HEK293 (cell line): ENCODE measurements around the gene WNK3.

ENCODE experiments used
- KLF1 ChIP-seq: fragments of 450-650 bp; formaldehyde crosslinking; IDR thresholded peaks from 2 replicates; pipeline ENCODE4 v1.5.1; 2016; ENCODE audit warnings: missing biosample characterization, missing genetic modification characterization
- KLF16 ChIP-seq: fragments of 450-650 bp; formaldehyde crosslinking; IDR thresholded peaks from 2 replicates; pipeline ENCODE4 v1.5.1; 2017; ENCODE audit warnings: missing biosample characterization, missing genetic modification characterization
- MEIS1 ChIP-seq: sonication (generic); formaldehyde crosslinking; IDR thresholded peaks from 2 replicates; pipeline ENCODE4 v1.8.1; 2022; ENCODE audit warnings: missing genetic modification reagents, mild to moderate bottlenecking, borderline replicate concordance
- MZF1 ChIP-seq: fragments of 450-650 bp; formaldehyde crosslinking; IDR thresholded peaks from 2 replicates; pipeline ENCODE4 v1.5.1; 2017; ENCODE audit warnings: missing biosample characterization, missing genetic modification characterization, borderline replicate concordance
- ZBTB1 ChIP-seq: fragments of 450-650 bp; formaldehyde crosslinking; IDR thresholded peaks from 2 replicates; pipeline ENCODE4 v1.5.1; 2016; ENCODE audit warnings: missing biosample characterization, missing genetic modification characterization
- ZBTB20 ChIP-seq: fragments of 450-650 bp; formaldehyde crosslinking; IDR thresholded peaks from 2 replicates; pipeline ENCODE4 v1.5.1; 2016; ENCODE audit warnings: missing biosample characterization, missing genetic modification characterization
- ZBTB8A ChIP-seq: fragments of 450-650 bp; formaldehyde crosslinking; IDR thresholded peaks from 2 replicates; pipeline ENCODE4 v1.5.1; 2016; ENCODE audit warnings: missing biosample characterization, missing genetic modification characterization
- ZNF10 ChIP-seq: fragments of 450-650 bp; formaldehyde crosslinking; IDR thresholded peaks from 2 replicates; pipeline ENCODE4 v1.5.1; 2017; ENCODE audit warnings: missing biosample characterization, missing genetic modification characterization
- ZNF155 ChIP-seq: fragments of 450-650 bp; formaldehyde crosslinking; IDR thresholded peaks from 2 replicates; pipeline ENCODE4 v1.5.1; 2016; ENCODE audit warnings: missing biosample characterization, missing genetic modification characterization
- ZNF157 ChIP-seq: fragments of 450-650 bp; formaldehyde crosslinking; IDR thresholded peaks from 2 replicates; pipeline ENCODE4 v1.5.1; 2016; ENCODE audit warnings: missing biosample characterization, missing genetic modification characterization
- ZNF223 ChIP-seq: fragments of 450-650 bp; formaldehyde crosslinking; IDR thresholded peaks from 2 replicates; pipeline ENCODE4 v1.5.1; 2016; ENCODE audit warnings: missing biosample characterization, missing genetic modification characterization
- ZNF24 ChIP-seq: fragments of 450-650 bp; formaldehyde crosslinking; IDR thresholded peaks from 2 replicates; pipeline ENCODE4 v1.5.1; 2016; ENCODE audit warnings: missing biosample characterization, missing genetic modification characterization
- ZNF335 ChIP-seq: fragments of 450-650 bp; formaldehyde crosslinking; conservative IDR thresholded peaks from 2 replicates; pipeline ENCODE4 v1.5.1; 2016; ENCODE audit warnings: missing biosample characterization, missing genetic modification characterization
- ZNF341 ChIP-seq: fragments of 450-650 bp; formaldehyde crosslinking; IDR thresholded peaks from 2 replicates; pipeline ENCODE4; 2016; ENCODE audit warnings: low read depth, missing biosample characterization, missing genetic modification characterization
- ZNF350 ChIP-seq: fragments of 450-650 bp; formaldehyde crosslinking; IDR thresholded peaks from 2 replicates; pipeline ENCODE4 v1.5.0; 2017; ENCODE audit warnings: missing biosample characterization, mild to moderate bottlenecking, missing genetic modification characterization
- ZNF394 ChIP-seq: fragments of 450-650 bp; formaldehyde crosslinking; IDR thresholded peaks from 2 replicates; pipeline ENCODE4 v1.5.1; 2016; ENCODE audit warnings: missing biosample characterization, missing genetic modification characterization, mild to moderate bottlenecking, moderate library complexity, borderline replicate concordance
- ZNF514 ChIP-seq: fragments of 450-650 bp; formaldehyde crosslinking; IDR thresholded peaks from 2 replicates; pipeline ENCODE4 v1.5.1; 2016; ENCODE audit warnings: missing biosample characterization, missing genetic modification characterization
- ZNF544 ChIP-seq: fragments of 450-650 bp; formaldehyde crosslinking; IDR thresholded peaks from 2 replicates; pipeline ENCODE4 v1.5.0; 2017; ENCODE audit warnings: missing biosample characterization, missing genetic modification characterization
- ZNF549 ChIP-seq: fragments of 450-650 bp; IDR thresholded peaks from 2 replicates; pipeline ENCODE4 v1.5.1; 2018; ENCODE audit warnings: missing biosample characterization, missing genetic modification characterization, mild to moderate bottlenecking, inconsistent platforms, moderate library complexity
- ZNF610 ChIP-seq: fragments of 450-650 bp; formaldehyde crosslinking; IDR thresholded peaks from 2 replicates; pipeline ENCODE4 v1.5.1; 2016; ENCODE audit warnings: missing biosample characterization, missing genetic modification characterization, borderline replicate concordance
- ZNF654 ChIP-seq: fragments of 450-650 bp; formaldehyde crosslinking; IDR thresholded peaks from 2 replicates; pipeline ENCODE4 v1.5.1; 2016; ENCODE audit warnings: low read depth, missing biosample characterization, missing genetic modification characterization
- ZSCAN23 ChIP-seq: fragments of 450-650 bp; formaldehyde crosslinking; IDR thresholded peaks from 2 replicates; pipeline ENCODE4 v1.5.1; 2016; ENCODE audit warnings: missing biosample characterization, missing genetic modification characterization
- TF ChIP-seq, protein P1 (sequence below): fragments of 450-650 bp; formaldehyde crosslinking; IDR thresholded peaks from 2 replicates; pipeline ENCODE4 v1.5.1; 2016; ENCODE audit warnings: missing biosample characterization, missing genetic modification characterization
- TF ChIP-seq, protein P2 (sequence below): fragments of 450-650 bp; formaldehyde crosslinking; IDR thresholded peaks from 2 replicates; pipeline ENCODE4 v1.5.1; 2016; ENCODE audit warnings: missing biosample characterization, missing genetic modification characterization
- TF ChIP-seq, protein P3 (sequence below): fragments of 450-650 bp; formaldehyde crosslinking; IDR thresholded peaks from 2 replicates; pipeline ENCODE4 v1.5.0; 2017; ENCODE audit warnings: missing biosample characterization, missing genetic modification characterization, borderline replicate concordance

Gene WNK3

DNA sequence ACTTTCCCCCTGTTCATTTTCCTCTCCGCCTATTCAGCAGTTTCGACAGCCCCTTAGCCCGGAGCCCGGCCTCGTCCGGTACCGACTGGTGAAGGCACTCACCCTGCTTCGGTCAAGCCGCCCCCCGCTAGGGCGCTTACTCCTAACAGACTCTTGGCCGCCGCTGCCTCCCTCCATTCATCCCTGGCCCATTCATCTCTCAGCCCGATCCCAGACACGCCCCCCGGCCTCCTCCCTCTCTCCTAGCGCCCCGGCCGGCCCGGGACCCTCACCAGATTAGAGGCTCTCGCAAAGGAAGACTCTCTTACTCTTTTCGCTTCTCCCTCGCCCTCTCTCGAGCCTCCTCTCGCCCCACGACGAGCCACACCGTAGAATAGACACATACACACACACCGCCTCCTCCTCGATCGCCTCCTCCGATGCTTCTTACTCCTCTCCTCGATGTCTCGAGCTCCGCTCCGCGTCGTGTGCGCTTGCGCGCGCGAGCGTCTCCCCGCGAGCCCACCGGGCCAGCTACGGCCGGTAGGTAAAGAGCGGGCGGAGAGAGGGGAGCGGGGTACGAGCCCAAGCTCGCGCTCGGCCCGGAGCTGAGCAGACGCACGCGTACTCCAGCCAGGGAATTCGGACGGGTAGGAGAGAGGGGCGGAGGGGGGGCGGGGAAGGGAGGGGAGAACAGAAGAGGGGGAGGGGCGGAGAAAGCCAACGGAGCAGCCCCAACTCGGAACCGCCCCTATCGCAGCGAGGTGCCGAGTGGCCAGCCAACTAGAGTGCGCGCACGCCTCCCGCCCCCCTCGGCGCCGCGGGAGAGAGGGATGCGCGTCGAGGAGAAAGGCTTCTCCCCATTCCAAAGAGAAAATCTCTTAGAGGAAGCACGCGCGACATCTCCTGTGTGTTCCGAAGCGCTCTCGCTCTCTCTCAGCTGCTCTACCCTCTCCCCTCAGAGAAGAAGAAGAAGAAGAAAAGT lies at the start of gene WNK3 (continued):
- TF ChIP-seq ZNF24 (tag by site-specific recombination), result no peak
- TF ChIP-seq ZNF10, result peak; percentile 71; the same call in 1 of the 2 replicates
- 0 out of 2 replicates have a peak, but pooled peaks have one; percentile 45 for TF ChIP-seq MZF1 (tag by site-specific recombination)
- TF ChIP-seq, protein P1, sequence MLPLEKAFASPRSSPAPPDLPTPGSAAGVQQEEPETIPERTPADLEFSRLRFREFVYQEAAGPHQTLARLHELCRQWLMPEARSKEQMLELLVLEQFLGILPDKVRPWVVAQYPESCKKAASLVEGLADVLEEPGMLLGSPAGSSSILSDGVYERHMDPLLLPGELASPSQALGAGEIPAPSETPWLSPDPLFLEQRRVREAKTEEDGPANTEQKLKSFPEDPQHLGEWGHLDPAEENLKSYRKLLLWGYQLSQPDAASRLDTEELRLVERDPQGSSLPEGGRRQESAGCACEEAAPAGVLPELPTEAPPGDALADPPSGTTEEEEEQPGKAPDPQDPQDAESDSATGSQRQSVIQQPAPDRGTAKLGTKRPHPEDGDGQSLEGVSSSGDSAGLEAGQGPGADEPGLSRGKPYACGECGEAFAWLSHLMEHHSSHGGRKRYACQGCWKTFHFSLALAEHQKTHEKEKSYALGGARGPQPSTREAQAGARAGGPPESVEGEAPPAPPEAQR (tag by site-specific recombination), result no peak
- TF ChIP-seq ZNF157 (tag by site-specific recombination), result no peak
- peak; percentile 24; the same call in 1 of the 2 replicates for TF ChIP-seq ZBTB8A (tag by site-specific recombination)
- TF ChIP-seq ZNF514 (tag by site-specific recombination), result no peak
- TF ChIP-seq, protein P2, sequence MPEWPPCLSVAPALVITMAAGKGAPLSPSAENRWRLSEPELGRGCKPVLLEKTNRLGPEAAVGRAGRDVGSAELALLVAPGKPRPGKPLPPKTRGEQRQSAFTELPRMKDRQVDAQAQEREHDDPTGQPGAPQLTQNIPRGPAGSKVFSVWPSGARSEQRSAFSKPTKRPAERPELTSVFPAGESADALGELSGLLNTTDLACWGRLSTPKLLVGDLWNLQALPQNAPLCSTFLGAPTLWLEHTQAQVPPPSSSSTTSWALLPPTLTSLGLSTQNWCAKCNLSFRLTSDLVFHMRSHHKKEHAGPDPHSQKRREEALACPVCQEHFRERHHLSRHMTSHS (tag by site-specific recombination), result no peak
- no peak for TF ChIP-seq ZBTB1
- TF ChIP-seq, protein P3, sequence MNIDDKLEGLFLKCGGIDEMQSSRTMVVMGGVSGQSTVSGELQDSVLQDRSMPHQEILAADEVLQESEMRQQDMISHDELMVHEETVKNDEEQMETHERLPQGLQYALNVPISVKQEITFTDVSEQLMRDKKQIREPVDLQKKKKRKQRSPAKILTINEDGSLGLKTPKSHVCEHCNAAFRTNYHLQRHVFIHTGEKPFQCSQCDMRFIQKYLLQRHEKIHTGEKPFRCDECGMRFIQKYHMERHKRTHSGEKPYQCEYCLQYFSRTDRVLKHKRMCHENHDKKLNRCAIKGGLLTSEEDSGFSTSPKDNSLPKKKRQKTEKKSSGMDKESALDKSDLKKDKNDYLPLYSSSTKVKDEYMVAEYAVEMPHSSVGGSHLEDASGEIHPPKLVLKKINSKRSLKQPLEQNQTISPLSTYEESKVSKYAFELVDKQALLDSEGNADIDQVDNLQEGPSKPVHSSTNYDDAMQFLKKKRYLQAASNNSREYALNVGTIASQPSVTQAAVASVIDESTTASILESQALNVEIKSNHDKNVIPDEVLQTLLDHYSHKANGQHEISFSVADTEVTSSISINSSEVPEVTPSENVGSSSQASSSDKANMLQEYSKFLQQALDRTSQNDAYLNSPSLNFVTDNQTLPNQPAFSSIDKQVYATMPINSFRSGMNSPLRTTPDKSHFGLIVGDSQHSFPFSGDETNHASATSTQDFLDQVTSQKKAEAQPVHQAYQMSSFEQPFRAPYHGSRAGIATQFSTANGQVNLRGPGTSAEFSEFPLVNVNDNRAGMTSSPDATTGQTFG (tag by site-specific recombination), result no peak
- no peak for TF ChIP-seq ZNF155
- TF ChIP-seq MEIS1, result no peak
- no peak for TF ChIP-seq ZNF223 (tag by site-specific recombination)
- no peak for TF ChIP-seq ZNF350
- TF ChIP-seq ZNF341, result peak; percentile 94
- TF ChIP-seq KLF1 (tag by site-specific recombination), result 0 out of 2 replicates have a peak, but pooled peaks have one; percentile 6
- no peak for TF ChIP-seq ZNF544
- peak; percentile 44; the same call in 1 of the 2 replicates for TF ChIP-seq ZNF610 (tag by site-specific recombination)
- TF ChIP-seq ZNF335, result peak; percentile 32; the same call in 1 of the 2 replicates
- no peak for TF ChIP-seq ZNF654 (tag by site-specific recombination)
- TF ChIP-seq ZNF394 (tag by site-specific recombination), result peak; percentile 80
- no peak for TF ChIP-seq ZSCAN23 (tag by site-specific recombination)
- 0 out of 2 replicates have a peak, but pooled peaks have one; percentile 37 for TF ChIP-seq KLF16 (tag by site-specific recombination)
- TF ChIP-seq ZNF549 (tag by site-specific recombination), result no peak
- TF ChIP-seq ZBTB20 (tag by site-specific recombination), result peak; percentile 82; the same call in 1 of the 2 replicates
